MM.1S (cell line): ENCODE measurements around the gene PLXNA4.

Source experiments
- CTCF ChIP-seq: fragments of 300-600 bp; sonication (generic); IDR thresholded peaks from 2 replicates; pipeline ENCODE4 v1.5.1; 2016; ENCODE audit warnings: antibody characterized with exemption, low read length, mixed read lengths
- EZH2 ChIP-seq: fragments of 300-600 bp; sonication (generic); optimal IDR thresholded peaks from 2 replicates; pipeline ENCODE3; 2017; ENCODE audit warnings: low read depth, mild to moderate bottlenecking, antibody characterized with exemption, low read length, mixed read lengths
- EZH2phosphoT487 ChIP-seq: fragments of 300-600 bp; sonication (generic); IDR thresholded peaks from 2 replicates; pipeline ENCODE4 v1.6.1; 2018; ENCODE audit warnings: antibody characterized with exemption, low read length

- TF ChIP-seq CTCF (no peak), EZH2phosphoT487 (no peak), EZH2 (no peak)
Measured at GRCh38 chr7:132402751-132403245, 173.5 kb downstream of the PLXNA4 start.
